ENCODE results near the gene ERF.

DNA sequence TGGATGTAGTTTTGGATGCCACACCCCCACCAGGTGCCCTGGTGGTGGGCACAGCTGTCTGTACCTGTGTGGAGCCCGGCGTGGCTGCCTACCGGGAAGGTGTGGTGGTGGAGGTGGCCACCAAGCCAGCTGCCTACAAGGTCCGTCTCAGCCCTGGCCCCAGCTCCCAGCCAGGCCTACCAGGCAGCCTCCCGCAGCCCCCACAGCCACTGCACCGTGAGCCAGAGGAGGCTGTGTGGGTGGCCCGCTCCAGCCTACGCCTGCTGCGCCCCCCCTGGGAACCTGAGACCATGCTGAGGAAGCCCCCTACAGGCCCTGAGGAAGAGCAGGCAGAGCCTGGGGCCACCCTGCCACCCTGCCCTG, 17.6 kb upstream of the ERF start:
- TF ChIP-seq EZH2 (IDR thresholded peaks at IDR 0.05; ENCODE audit: insufficient read depth, poor library complexity, severe bottlenecking), result no peak
- TF ChIP-seq EZH2phosphoT487 (IDR thresholded peaks at IDR 0.05; ENCODE audit: insufficient read depth, low read depth), result no peak

Measured in GM23248 (cell line).